Spleen (tissue), 11 donors: ENCODE measurements around the gene CHST13. TPM values are rescaled to one million over a fixed set of nuclear protein-coding genes. Genes with fewer than 3 reads are reported as not detected.

Source experiments
- DNase-seq: peaks from one replicate; pipeline ENCODE4 v3.0.0-alpha.2; 2020
- H3K27ac ChIP-seq, 8 donors: fragments of 200-600 bp; sonication (generic) in 7 of 8; 1 replicate in 4 of 8; 2 replicates in 4 of 8; pipeline versions ENCODE4 v1.5.0 to v1.8.0; 2016 to 2021; ENCODE audit warnings: inconsistent platforms in 4 of 8, mild to moderate bottlenecking in 4 of 8, moderate library complexity in 1 of 8
- H3K27me3 ChIP-seq, 7 donors: fragments of 200-600 bp; sonication (generic) in 6 of 7; replicated peaks in 1 of 7; 1 replicate in 4 of 7; 2 replicates in 3 of 7; pipeline versions ENCODE4 v1.5.0 to v1.8.0; 2016 to 2021; ENCODE audit warnings: inconsistent platforms in 3 of 7, mild to moderate bottlenecking in 1 of 7
- H3K36me3 ChIP-seq, 6 donors: fragments of 200-600 bp; sonication (generic) in 5 of 6; 1 replicate in 4 of 6; 2 replicates in 2 of 6; pipeline versions ENCODE4 v1.5.0 to v1.8.0; 2016 to 2021; ENCODE audit warnings: inconsistent platforms in 2 of 6
- H3K4me1 ChIP-seq, 6 donors: fragments of 200-600 bp; sonication (generic) in 5 of 6; 1 replicate in 3 of 6; 2 replicates in 3 of 6; pipeline versions ENCODE4 v1.5.0 to v1.8.0; 2016 to 2021; ENCODE audit warnings: inconsistent platforms in 3 of 6
- H3K4me3 ChIP-seq, 8 donors: fragments of 200-600 bp; sonication (generic) in 7 of 8; 1 replicate in 4 of 8; 2 replicates in 4 of 8; pipeline versions ENCODE4 v1.5.0 to v1.8.0; 2016 to 2021; ENCODE audit warnings: inconsistent platforms in 4 of 8, mild to moderate bottlenecking in 4 of 8, moderate library complexity in 2 of 8
- H3K9me3 ChIP-seq, 8 donors: fragments of 200-600 bp; sonication (generic) in 7 of 8; 1 replicate in 4 of 8; 2 replicates in 4 of 8; pipeline versions ENCODE4 v1.5.0 to v1.8.0; 2016 to 2021; ENCODE audit warnings: inconsistent platforms in 4 of 8
- CTCF ChIP-seq, 11 experiments: fragments of 200-600 bp in 7 of 11; fragments of 450-650 bp in 4 of 11; sonication (generic) in 4 of 11; IDR thresholded peaks in 8 of 11; conservative IDR thresholded peaks in 3 of 11; 1 replicate in 7 of 11; 2 replicates in 4 of 11; pipeline versions ENCODE4 v1.4.0 to v1.8.0; 2016 to 2021; ENCODE audit warnings: antibody characterized with exemption in 11 of 11, inconsistent platforms in 4 of 11, mild to moderate bottlenecking in 1 of 11
- POLR2A ChIP-seq, 3 donors: fragments of 450-650 bp; IDR thresholded peaks; one replicate each; pipeline ENCODE4 v1.5.1; 2017; ENCODE audit warnings: antibody characterized with exemption in 3 of 3, mild to moderate bottlenecking in 1 of 3
- POLR2AphosphoS5 ChIP-seq, 3 donors: sonication (generic); formaldehyde crosslinking; IDR thresholded peaks; one replicate each; pipeline ENCODE4 v1.5.1; 2017; ENCODE audit warnings: antibody characterized with exemption in 3 of 3
- WGBS, 5 donors: extraction: QIAGEN DNeasy Blood & Tissue Kit in 3 of 5; methylation state at CpG; one replicate each; pipeline versions ENCODE4 v1.1.5 to v1.1.7; 2013 to 2018; 5-methylcytosine and 5-hydroxymethylcytosine counted together
- intact Hi-C: fragments of 100-400 bp; cut with DNase I; formaldehyde crosslinking; loops from one replicate; pipeline ENCODE4 v1.15.0; 2023; ENCODE audit warnings: low total_unique reads
- polyA plus RNA-seq, 3 donors: library from polyadenylated mRNA; stranded (reverse); fragments of 200-250 nt; gene quantifications; one replicate each; pipeline ENCODE4 v1.2.1, GENCODE V29; 2013
- total RNA-seq, 7 donors: library from RNA; depleted of rRNA in 3 of 7; stranded (reverse); fragments of >200 nt in 3 of 7; fragmentation: NEBNext Ultra II Directional in 4 of 7; extraction: Animal tissue kit (Norgen Biotek cat#: 25700) in 4 of 7; gene quantifications; one replicate each; pipeline versions ENCODE4 v1.1.0 to v1.2.1, GENCODE V29; 2016 to 2021
- donor health status: healthy with polysubstance abuse.
- donor health status: DM: no; HTN: no; CAD: no; lungs with moderate emphysema.
- donor health status: DM: no; HTN: no; CAD: no.
- donor health status: Bipolar disorder and iron deficiency.
- donor health status: healthy.
- donor health status: DM: no; HTN: no; CAD: no.
- donor health status: DM: yes; HTN: yes; CAD: no.

The CHST13 gene
- total and polyA plus RNA-seq, 10 donors = 0.26 to 11.2 (median 2.9) TPM

GRCh38 chr3:126562737-126563276, 38.9 kb downstream of the CHST13 start:
- WGBS, 5 donors = 64 to 93% (median 87%) methylated on average over 2 of the region's 2 CpGs
- intact Hi-C loops = no loop called here

GRCh38 chr3:126567696-126568438, 43.9 kb downstream of the CHST13 start:
- intact Hi-C loops = no loop called here
- Histone ChIP-seq H3K36me3 (no peaks in the 10 kb centered on the region), H3K27me3 (peaks cover 0 to 10% (median 0%) of the 10 kb centered on the region in 7 donors), H3K9me3 (peaks cover 0 to 12% (median 1%) of the 10 kb centered on the region in 8 donors), H3K27ac (no peak overlapping the region), H3K4me3 (no peak overlapping the region), H3K4me1 (no peaks in the 10 kb centered on the region)
- no peak for DNase-seq
- TF ChIP-seq POLR2AphosphoS5 (IDR thresholded peaks at IDR 0.05) = no peak
- TF ChIP-seq CTCF (IDR thresholded peaks at IDR 0.05 in 8 of 11, conservative IDR thresholded peaks at IDR 0.05 in 3 of 11) = peak in 1 of 11 experiments; percentile 25
- no peak for TF ChIP-seq POLR2A (IDR thresholded peaks at IDR 0.05)
- WGBS, 5 donors = 59 to 80% (median 67%) methylated on average over 8 to 10 of the region's 10 CpGs

More at GRCh38 chr3:126562737-126563276, 38.9 kb downstream of the CHST13 start:
- DNase-seq = no peak
- Histone ChIP-seq H3K9me3 (peaks cover 0 to 30% (median 17%) of the 10 kb centered on the region in 8 donors), H3K27ac (no peak overlapping the region), H3K4me1 (no peaks in the 10 kb centered on the region), H3K36me3 (no peaks in the 10 kb centered on the region), H3K4me3 (no peak overlapping the region), H3K27me3 (peaks cover 0 to 10% (median 0%) of the 10 kb centered on the region in 7 donors)
- no peak for TF ChIP-seq POLR2A (IDR thresholded peaks at IDR 0.05)
- TF ChIP-seq CTCF (IDR thresholded peaks at IDR 0.05 in 8 of 11, conservative IDR thresholded peaks at IDR 0.05 in 3 of 11) = no peak
- TF ChIP-seq POLR2AphosphoS5 (IDR thresholded peaks at IDR 0.05) = no peak

GRCh38 chr3:126568776-126569342, 44.9 kb downstream of the CHST13 start:
- Histone ChIP-seq H3K36me3 (no peaks in the 10 kb centered on the region), H3K27ac (no peak overlapping the region), H3K4me3 (no peak overlapping the region), H3K27me3 (peaks cover 0 to 10% (median 0%) of the 10 kb centered on the region in 7 donors), H3K9me3 (peaks cover 0 to 2% (median 0%) of the 10 kb centered on the region in 8 donors), H3K4me1 (no peaks in the 10 kb centered on the region)
- 46 to 92% (median 80%) methylated on average over 3 of the region's 3 CpGs for WGBS, 5 donors
- DNase-seq = no peak
- intact Hi-C loops = no loop called here
- TF ChIP-seq POLR2AphosphoS5 (IDR thresholded peaks at IDR 0.05) (no peak), CTCF (IDR thresholded peaks at IDR 0.05 in 8 of 11, conservative IDR thresholded peaks at IDR 0.05 in 3 of 11) (no peak), POLR2A (IDR thresholded peaks at IDR 0.05) (no peak)
